Esophagus squamous epithelium (tissue), 5 donors: ENCODE data around the gene SEMA5B. TPM values are rescaled to one million over a fixed set of nuclear protein-coding genes. Genes with fewer than 3 reads are reported as not detected.
A peak's percentile ranks its signal among the peaks of the same experiment; 100 is the strongest.

Source experiments
- DNase-seq: peaks from one replicate; lab custom pipeline; 2025; lab: John Stamatoyannopoulos, UW
- H3K27ac ChIP-seq, 4 donors: fragments of 200-600 bp; sonication (generic); one replicate each; pipeline ENCODE4 v1.5.1; 2016 to 2019; ENCODE audit warnings: mild to moderate bottlenecking in 1 of 4
- H3K27me3 ChIP-seq, 4 donors: fragments of 200-600 bp; sonication (generic); 1 replicate in 3 of 4; 2 replicates in 1 of 4; pipeline versions ENCODE4 v1.5.1 to v1.6.0; 2017 to 2021; ENCODE audit warnings: antibody characterized with exemption in 1 of 4
- H3K36me3 ChIP-seq, 3 donors: fragments of 200-600 bp; sonication (generic); one replicate each; pipeline ENCODE4 v1.5.1; 2016 to 2019
- H3K4me1 ChIP-seq, 3 donors: fragments of 200-600 bp; sonication (generic); one replicate each; pipeline ENCODE4 v1.5.1; 2017 to 2019
- H3K4me3 ChIP-seq, 4 donors: fragments of 200-600 bp; sonication (generic); 1 replicate in 3 of 4; 2 replicates in 1 of 4; pipeline ENCODE4 v1.5.1; 2016 to 2019; ENCODE audit warnings: mild to moderate bottlenecking in 2 of 4, moderate library complexity in 1 of 4
- H3K9me3 ChIP-seq, 3 donors: fragments of 200-600 bp; sonication (generic); one replicate each; pipeline ENCODE4 v1.5.1; 2016 to 2019
- CTCF ChIP-seq, 6 experiments: fragments of 450-650 bp in 4 of 6; fragments of 200-600 bp in 2 of 6; sonication (generic) in 2 of 6; IDR thresholded peaks; one replicate each; pipeline ENCODE4 v1.5.1; 2016 to 2019; ENCODE audit warnings: antibody characterized with exemption in 6 of 6, mild to moderate bottlenecking in 4 of 6, moderate library complexity in 4 of 6
- POLR2A ChIP-seq, 4 donors: fragments of 450-650 bp; IDR thresholded peaks; one replicate each; pipeline ENCODE4 v1.6.1; 2017; ENCODE audit warnings: antibody characterized with exemption in 4 of 4, mild to moderate bottlenecking in 4 of 4, moderate library complexity in 3 of 4
- WGBS, 2 donors: methylation state at CpG; one replicate each; pipeline ENCODE4 v1.1.5; 2018; 5-methylcytosine and 5-hydroxymethylcytosine counted together
- intact Hi-C: fragments of 100-400 bp; cut with DNase I; formaldehyde crosslinking; loops from one replicate; pipeline ENCODE4 v1.15.0; 2022
- total RNA-seq, 4 donors: library from RNA; depleted of rRNA; stranded (reverse); fragments of >200 nt; gene quantifications; one replicate each; pipeline ENCODE4 v1.1.0, GENCODE V29; 2016
- donor health status: DM: yes; HTN: yes; CAD: no.

Gene SEMA5B
- total RNA-seq, 4 donors from 2014 or later = 0.13 to 0.21 (median 0.19) TPM; not detected in 1

- Histone ChIP-seq H3K36me3 (no peaks in the 10 kb centered on the region), H3K27ac (no peak overlapping the region), H3K9me3 (no peaks in the 10 kb centered on the region), H3K4me3 (no peak overlapping the region), H3K27me3 (peaks cover 0 to 58% (median 4%) of the 10 kb centered on the region in 4 donors), H3K4me1 (peaks cover 0 to 7% (median 0%) of the 10 kb centered on the region in 3 donors)
- 53 to 55% methylated on average over 2 to 4 of the region's 4 CpGs for WGBS, 2 donors
- no peak for TF ChIP-seq CTCF (IDR thresholded peaks at IDR 0.05)
- no peak for TF ChIP-seq POLR2A (IDR thresholded peaks at IDR 0.05)
- intact Hi-C loops = no loop called here
- no peak for DNase-seq
Measured at GRCh38 chr3:122916084-122916483, 111.5 kb downstream of the SEMA5B start.

- Histone ChIP-seq H3K4me3 (no peak overlapping the region), H3K27me3 (peaks cover 0 to 55% (median 4%) of the 10 kb centered on the region in 4 donors), H3K9me3 (no peaks in the 10 kb centered on the region), H3K36me3 (no peaks in the 10 kb centered on the region), H3K27ac (no peak overlapping the region), H3K4me1 (peaks cover 0 to 7% (median 0%) of the 10 kb centered on the region in 3 donors)
- WGBS, 2 donors = 80 to 83% methylated on average over 4 to 13 of the region's 17 CpGs
- DNase-seq = no peak
- intact Hi-C loops = no loop called here
- no peak for TF ChIP-seq CTCF (IDR thresholded peaks at IDR 0.05)
- TF ChIP-seq POLR2A (IDR thresholded peaks at IDR 0.05) = no peak
Measured at GRCh38 chr3:122915300-122916055, 112.1 kb downstream of the SEMA5B start.

GRCh38 chr3:122913539-122914100 is 113.9 kb downstream of the SEMA5B start:
- Histone ChIP-seq H3K27me3 (peaks cover 0 to 46% (median 4%) of the 10 kb centered on the region in 4 donors), H3K9me3 (no peaks in the 10 kb centered on the region), H3K27ac (no peak overlapping the region), H3K4me3 (no peak overlapping the region), H3K4me1 (peaks cover 0 to 7% (median 0%) of the 10 kb centered on the region in 3 donors), H3K36me3 (no peaks in the 10 kb centered on the region)
- 81 to 90% methylated on average over 2 to 3 of the region's 33 CpGs for WGBS, 2 donors
- intact Hi-C loops = no loop called here
- TF ChIP-seq CTCF (IDR thresholded peaks at IDR 0.05) = no peak
- no peak for TF ChIP-seq POLR2A (IDR thresholded peaks at IDR 0.05)
- DNase-seq = no peak

- 54 to 83% methylated on average over 2 to 8 of the region's 76 CpGs for WGBS, 2 donors
- Histone ChIP-seq H3K36me3 (no peaks in the 10 kb centered on the region), H3K27ac (no peak overlapping the region), H3K4me1 (peaks cover 0 to 7% (median 0%) of the 10 kb centered on the region in 3 donors), H3K9me3 (no peaks in the 10 kb centered on the region), H3K4me3 (peak overlapping the region in 1 of 4 donors; percentile 42), H3K27me3 (peaks cover 0 to 46% (median 4%) of the 10 kb centered on the region in 4 donors)
- DNase-seq = no peak
- intact Hi-C loops = no loop called here
- TF ChIP-seq CTCF (IDR thresholded peaks at IDR 0.05) = no peak
- no peak for TF ChIP-seq POLR2A (IDR thresholded peaks at IDR 0.05)
Measured at GRCh38 chr3:122912772-122913538, 114.6 kb downstream of the SEMA5B start.
